ENCODE data around the gene SPACA5. TPM values are rescaled to one million over a fixed set of nuclear protein-coding genes. Genes with fewer than 3 reads are reported as not detected.

The SPACA5 gene
- total RNA-seq, 1 donor, result not detected

DNA sequence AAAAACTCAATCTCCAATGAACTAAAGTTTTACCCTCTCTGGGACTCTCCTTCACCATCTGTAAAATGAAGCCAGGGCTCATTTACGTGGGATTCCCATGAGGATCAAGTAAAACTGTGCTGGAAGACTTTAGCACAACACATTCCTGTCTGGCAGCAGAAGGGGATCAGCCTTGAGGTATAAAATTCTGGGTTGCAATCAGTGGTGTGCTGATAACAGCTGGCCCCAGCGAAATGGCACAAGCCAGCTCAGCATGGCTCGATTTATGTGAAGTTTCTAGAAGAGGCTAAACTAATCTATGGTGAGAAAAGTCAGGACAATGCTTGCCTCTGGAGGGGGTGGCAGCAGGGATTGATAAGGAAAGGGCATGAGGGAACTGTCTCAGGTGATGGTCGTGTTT lies 36.3 kb downstream of the SPACA5 start:
- no peaks in the 10 kb centered on the region for H3K36me3 ChIP-seq (ENCODE audit: insufficient read depth, low read length)
- no peaks in the 10 kb centered on the region for H4K20me1 ChIP-seq (ENCODE audit: insufficient read depth, low read length)
- no peak for DNase-seq (ENCODE audit: insufficient read length, low spot score, missing footprints)
- H3K9me3 ChIP-seq (ENCODE audit: low read depth, low read length), result no peaks in the 10 kb centered on the region
- H3K27me3 ChIP-seq (ENCODE audit: insufficient read depth, low read length), result no peaks in the 10 kb centered on the region
- H3K27ac ChIP-seq (ENCODE audit: low read depth, low read length), result no peak overlapping the region
- H3K4me1 ChIP-seq (ENCODE audit: insufficient read depth, low read length), result peaks cover 13% of the 10 kb centered on the region
- no peak overlapping the region for H2AFZ ChIP-seq (ENCODE audit: low read length)
- no peak for TF ChIP-seq CTCF (IDR thresholded peaks at IDR 0.05; ENCODE audit: extremely low read depth, low read depth, low read length)
- H3K79me2 ChIP-seq (ENCODE audit: insufficient read depth, low read length), result no peaks in the 10 kb centered on the region
- no peak overlapping the region for H3K4me3 ChIP-seq (ENCODE audit: insufficient read depth, low read length)
- H3K4me2 ChIP-seq (ENCODE audit: insufficient read depth, low read length), result no peak overlapping the region

- Histone ChIP-seq H2AFZ (ENCODE audit: low read length) (no peak overlapping the region), H3K79me2 (ENCODE audit: insufficient read depth, low read length) (no peaks in the 10 kb centered on the region), H3K9me3 (ENCODE audit: low read depth, low read length) (no peaks in the 10 kb centered on the region), H3K4me3 (ENCODE audit: insufficient read depth, low read length) (no peak overlapping the region), H4K20me1 (ENCODE audit: insufficient read depth, low read length) (no peaks in the 10 kb centered on the region), H3K36me3 (ENCODE audit: insufficient read depth, low read length) (no peaks in the 10 kb centered on the region), H3K27me3 (ENCODE audit: insufficient read depth, low read length) (no peaks in the 10 kb centered on the region), H3K4me2 (ENCODE audit: insufficient read depth, low read length) (peak overlapping the region; percentile 48), H3K4me1 (ENCODE audit: insufficient read depth, low read length) (peaks cover 13% of the 10 kb centered on the region), H3K27ac (ENCODE audit: low read depth, low read length) (peak overlapping the region; percentile 66)
- no peak for TF ChIP-seq CTCF (IDR thresholded peaks at IDR 0.05; ENCODE audit: extremely low read depth, low read depth, low read length)
- peak; percentile 48 for DNase-seq (ENCODE audit: insufficient read length, low spot score, missing footprints)
Measured at GRCh38 chrX:48045410-48046311, 38.9 kb downstream of the SPACA5 start.

DNA sequence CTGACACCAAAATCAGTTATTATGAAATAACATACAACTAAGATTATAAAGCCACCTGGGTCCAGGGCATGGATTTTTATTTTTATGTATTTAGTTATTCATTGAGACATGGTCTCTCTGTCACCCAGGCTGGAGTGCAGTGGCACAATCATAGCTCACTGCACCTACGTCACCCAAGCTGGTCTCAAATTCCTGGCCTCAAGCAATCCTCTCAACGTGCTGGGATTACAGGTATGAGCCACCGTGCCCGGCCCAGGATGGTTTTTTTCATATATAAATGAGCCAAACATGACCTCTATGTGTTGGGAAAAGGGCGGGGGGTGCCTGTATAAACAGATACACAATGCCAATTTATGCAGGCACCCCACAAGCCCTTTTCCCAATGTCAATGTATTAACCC lies 40.1 kb downstream of the SPACA5 start:
- no peaks in the 10 kb centered on the region for H3K27me3 ChIP-seq (ENCODE audit: insufficient read depth, low read length)
- peaks cover 13% of the 10 kb centered on the region for H3K4me1 ChIP-seq (ENCODE audit: insufficient read depth, low read length)
- H4K20me1 ChIP-seq (ENCODE audit: insufficient read depth, low read length), result no peaks in the 10 kb centered on the region
- no peak overlapping the region for H3K27ac ChIP-seq (ENCODE audit: low read depth, low read length)
- no peak for TF ChIP-seq CTCF (IDR thresholded peaks at IDR 0.05; ENCODE audit: extremely low read depth, low read depth, low read length)
- H3K9me3 ChIP-seq (ENCODE audit: low read depth, low read length), result no peaks in the 10 kb centered on the region
- no peak overlapping the region for H3K4me3 ChIP-seq (ENCODE audit: insufficient read depth, low read length)
- H3K79me2 ChIP-seq (ENCODE audit: insufficient read depth, low read length), result no peaks in the 10 kb centered on the region
- no peak overlapping the region for H2AFZ ChIP-seq (ENCODE audit: low read length)
- no peak overlapping the region for H3K4me2 ChIP-seq (ENCODE audit: insufficient read depth, low read length)
- no peaks in the 10 kb centered on the region for H3K36me3 ChIP-seq (ENCODE audit: insufficient read depth, low read length)
- DNase-seq (ENCODE audit: insufficient read length, low spot score, missing footprints), result no peak

- Histone ChIP-seq H3K79me2 (ENCODE audit: insufficient read depth, low read length) (no peaks in the 10 kb centered on the region), H3K27me3 (ENCODE audit: insufficient read depth, low read length) (no peaks in the 10 kb centered on the region), H2AFZ (ENCODE audit: low read length) (no peak overlapping the region), H3K36me3 (ENCODE audit: insufficient read depth, low read length) (peaks cover 5% of the 10 kb centered on the region), H3K4me3 (ENCODE audit: insufficient read depth, low read length) (no peak overlapping the region), H3K4me1 (ENCODE audit: insufficient read depth, low read length) (no peaks in the 10 kb centered on the region), H3K4me2 (ENCODE audit: insufficient read depth, low read length) (no peak overlapping the region), H4K20me1 (ENCODE audit: insufficient read depth, low read length) (no peaks in the 10 kb centered on the region), H3K9me3 (ENCODE audit: low read depth, low read length) (peaks cover 25% of the 10 kb centered on the region), H3K27ac (ENCODE audit: low read depth, low read length) (no peak overlapping the region)
- no peak for DNase-seq (ENCODE audit: insufficient read length, low spot score, missing footprints)
- no peak for TF ChIP-seq CTCF (IDR thresholded peaks at IDR 0.05; ENCODE audit: extremely low read depth, low read depth, low read length)
Measured at GRCh38 chrX:48058621-48059295, 52.0 kb downstream of the SPACA5 start.

Measured in osteoblast (primary cell).